ENCODE data around the gene HSBP1L1. TPM values are rescaled to one million over a fixed set of nuclear protein-coding genes. Genes with fewer than 3 reads are reported as not detected.

The HSBP1L1 gene
- total and polyA plus RNA-seq, 2 of the 13 experiments (the other 11 are each of a cell fraction or from before 2014, with no cell fraction given): 22.6 to 45.1 TPM

GRCh38 chr18:79985172-79985571 lies 20.7 kb downstream of the HSBP1L1 start (continued):
- TF ChIP-seq NR2F1 (CRISPR knock-in tag; IDR thresholded peaks at IDR 0.05) (no peak), ZNF326 (CRISPR knock-in tag; IDR thresholded peaks at IDR 0.05; ENCODE audit: borderline replicate concordance) (no peak), TARDBP (CRISPR knock-in tag; IDR thresholded peaks at IDR 0.05) (peak; percentile 23; the same call in 1 of the 2 replicates), PBX2 (CRISPR knock-in tag; IDR thresholded peaks at IDR 0.05) (no peak), ZC3H13 (CRISPR knock-in tag; IDR thresholded peaks at IDR 0.05) (no peak), MED8 (CRISPR knock-in tag; IDR thresholded peaks at IDR 0.05; ENCODE audit: insufficient replicate concordance) (no peak), BATF2 (CRISPR knock-in tag; IDR thresholded peaks at IDR 0.05) (no peak), IRF1 (CRISPR knock-in tag; IDR thresholded peaks at IDR 0.05; ENCODE audit: low read depth) (no peak), ZNF160 (CRISPR knock-in tag; IDR thresholded peaks at IDR 0.05) (no peak), PTBP1 (IDR thresholded peaks at IDR 0.05; ENCODE audit: low read depth, low read length, poor library complexity, severe bottlenecking) (no peak), KDM1A (CRISPR knock-in tag; IDR thresholded peaks at IDR 0.05) (no peak), FOXO4 (CRISPR knock-in tag; conservative IDR thresholded peaks at IDR 0.05) (no peak), ESRRA (CRISPR knock-in tag; IDR thresholded peaks at IDR 0.05; ENCODE audit: low read depth) (no peak)
- TF ChIP-seq, protein P1, sequence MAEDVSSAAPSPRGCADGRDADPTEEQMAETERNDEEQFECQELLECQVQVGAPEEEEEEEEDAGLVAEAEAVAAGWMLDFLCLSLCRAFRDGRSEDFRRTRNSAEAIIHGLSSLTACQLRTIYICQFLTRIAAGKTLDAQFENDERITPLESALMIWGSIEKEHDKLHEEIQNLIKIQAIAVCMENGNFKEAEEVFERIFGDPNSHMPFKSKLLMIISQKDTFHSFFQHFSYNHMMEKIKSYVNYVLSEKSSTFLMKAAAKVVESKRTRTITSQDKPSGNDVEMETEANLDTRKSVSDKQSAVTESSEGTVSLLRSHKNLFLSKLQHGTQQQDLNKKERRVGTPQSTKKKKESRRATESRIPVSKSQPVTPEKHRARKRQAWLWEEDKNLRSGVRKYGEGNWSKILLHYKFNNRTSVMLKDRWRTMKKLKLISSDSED (CRISPR knock-in tag; IDR thresholded peaks at IDR 0.05): no peak
- TF ChIP-seq, protein P2, sequence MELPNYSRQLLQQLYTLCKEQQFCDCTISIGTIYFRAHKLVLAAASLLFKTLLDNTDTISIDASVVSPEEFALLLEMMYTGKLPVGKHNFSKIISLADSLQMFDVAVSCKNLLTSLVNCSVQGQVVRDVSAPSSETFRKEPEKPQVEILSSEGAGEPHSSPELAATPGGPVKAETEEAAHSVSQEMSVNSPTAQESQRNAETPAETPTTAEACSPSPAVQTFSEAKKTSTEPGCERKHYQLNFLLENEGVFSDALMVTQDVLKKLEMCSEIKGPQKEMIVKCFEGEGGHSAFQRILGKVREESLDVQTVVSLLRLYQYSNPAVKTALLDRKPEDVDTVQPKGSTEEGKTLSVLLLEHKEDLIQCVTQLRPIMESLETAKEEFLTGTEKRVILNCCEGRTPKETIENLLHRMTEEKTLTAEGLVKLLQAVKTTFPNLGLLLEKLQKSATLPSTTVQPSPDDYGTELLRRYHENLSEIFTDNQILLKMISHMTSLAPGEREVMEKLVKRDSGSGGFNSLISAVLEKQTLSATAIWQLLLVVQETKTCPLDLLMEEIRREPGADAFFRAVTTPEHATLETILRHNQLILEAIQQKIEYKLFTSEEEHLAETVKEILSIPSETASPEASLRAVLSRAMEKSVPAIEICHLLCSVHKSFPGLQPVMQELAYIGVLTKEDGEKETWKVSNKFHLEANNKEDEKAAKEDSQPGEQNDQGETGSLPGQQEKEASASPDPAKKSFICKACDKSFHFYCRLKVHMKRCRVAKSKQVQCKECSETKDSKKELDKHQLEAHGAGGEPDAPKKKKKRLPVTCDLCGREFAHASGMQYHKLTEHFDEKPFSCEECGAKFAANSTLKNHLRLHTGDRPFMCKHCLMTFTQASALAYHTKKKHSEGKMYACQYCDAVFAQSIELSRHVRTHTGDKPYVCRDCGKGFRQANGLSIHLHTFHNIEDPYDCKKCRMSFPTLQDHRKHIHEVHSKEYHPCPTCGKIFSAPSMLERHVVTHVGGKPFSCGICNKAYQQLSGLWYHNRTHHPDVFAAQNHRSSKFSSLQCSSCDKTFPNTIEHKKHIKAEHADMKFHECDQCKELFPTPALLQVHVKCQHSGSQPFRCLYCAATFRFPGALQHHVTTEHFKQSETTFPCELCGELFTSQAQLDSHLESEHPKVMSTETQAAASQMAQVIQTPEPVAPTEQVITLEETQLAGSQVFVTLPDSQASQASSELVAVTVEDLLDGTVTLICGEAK (IDR thresholded peaks at IDR 0.05): no peak
- TF ChIP-seq, protein P2 (CRISPR knock-in tag; IDR thresholded peaks at IDR 0.05): no peak

All from HepG2 (cell line).